Nephron progenitor cell (in vitro differentiated cells): Measurements from ENCODE around the gene ADGRB2.

Experiments used
- DNase-seq: peaks from one replicate; pipeline ENCODE4 v3.0.0; 2021
- H3K27ac Mint-ChIP-seq: 2 replicates; pipeline ENCODE4 v1.8.0; 2021; ENCODE audit warnings: mild to moderate bottlenecking, moderate library complexity, mixed read lengths
- H3K27me3 Mint-ChIP-seq: 2 replicates; pipeline ENCODE4 v1.8.0; 2021; ENCODE audit warnings: mild to moderate bottlenecking, low read depth, mixed read lengths; ENCODE audit not compliant: poor library complexity
- H3K36me3 Mint-ChIP-seq: 2 replicates; pipeline ENCODE4 v1.8.0; 2021; ENCODE audit warnings: low read depth, mixed read lengths
- H3K4me1 Mint-ChIP-seq: 2 replicates; pipeline ENCODE4 v1.8.0; 2021; ENCODE audit warnings: mixed read lengths
- H3K4me3 Mint-ChIP-seq: 2 replicates; pipeline ENCODE4 v1.8.0; 2021; ENCODE audit warnings: mild to moderate bottlenecking, moderate library complexity, mixed read lengths
- H3K9me3 Mint-ChIP-seq: 2 replicates; pipeline ENCODE4 v1.8.0; 2021; ENCODE audit warnings: mild to moderate bottlenecking, moderate library complexity, mixed read lengths
- TF ChIP-seq, protein P1 (sequence below): fragments of 200-600 bp; sonication (generic); IDR thresholded peaks from 2 replicates; pipeline ENCODE4 v1.5.0; 2021; ENCODE audit warnings: antibody characterized with exemption

ADGRB2 gene

GRCh38 chr1:31703431-31704270 is 60.5 kb downstream of the ADGRB2 start, which contains the start of gene COL16A1:
Gene COL16A1, minus strand, starts transcription at chr1:31704017. Its CDS starts 1,824 bp downstream, at chr1:31702193.
- Mint-ChIP-seq H3K9me3 (no peaks in the 10 kb centered on the region), H3K4me3 (peak within 1 kb of the TSS; percentile 61), H3K27ac (no peak within 1 kb of the TSS), H3K36me3 (no peaks in the 10 kb centered on the region), H3K4me1 (peaks cover 64% of the 10 kb centered on the region), H3K27me3 (peaks cover 20% of the 10 kb centered on the region)
- TF ChIP-seq, protein P1, sequence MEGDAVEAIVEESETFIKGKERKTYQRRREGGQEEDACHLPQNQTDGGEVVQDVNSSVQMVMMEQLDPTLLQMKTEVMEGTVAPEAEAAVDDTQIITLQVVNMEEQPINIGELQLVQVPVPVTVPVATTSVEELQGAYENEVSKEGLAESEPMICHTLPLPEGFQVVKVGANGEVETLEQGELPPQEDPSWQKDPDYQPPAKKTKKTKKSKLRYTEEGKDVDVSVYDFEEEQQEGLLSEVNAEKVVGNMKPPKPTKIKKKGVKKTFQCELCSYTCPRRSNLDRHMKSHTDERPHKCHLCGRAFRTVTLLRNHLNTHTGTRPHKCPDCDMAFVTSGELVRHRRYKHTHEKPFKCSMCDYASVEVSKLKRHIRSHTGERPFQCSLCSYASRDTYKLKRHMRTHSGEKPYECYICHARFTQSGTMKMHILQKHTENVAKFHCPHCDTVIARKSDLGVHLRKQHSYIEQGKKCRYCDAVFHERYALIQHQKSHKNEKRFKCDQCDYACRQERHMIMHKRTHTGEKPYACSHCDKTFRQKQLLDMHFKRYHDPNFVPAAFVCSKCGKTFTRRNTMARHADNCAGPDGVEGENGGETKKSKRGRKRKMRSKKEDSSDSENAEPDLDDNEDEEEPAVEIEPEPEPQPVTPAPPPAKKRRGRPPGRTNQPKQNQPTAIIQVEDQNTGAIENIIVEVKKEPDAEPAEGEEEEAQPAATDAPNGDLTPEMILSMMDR: no peak
- DNase-seq: peak; percentile 54

GRCh38 chr1:31702836-31703404 is 61.2 kb downstream of the ADGRB2 start:
- H3K9me3 Mint-ChIP-seq: no peaks in the 10 kb centered on the region
- DNase-seq: no peak
- H3K4me3 Mint-ChIP-seq: no peak overlapping the region
- peaks cover 57% of the 10 kb centered on the region for H3K4me1 Mint-ChIP-seq
- H3K36me3 Mint-ChIP-seq: no peaks in the 10 kb centered on the region
- H3K27ac Mint-ChIP-seq: no peak overlapping the region
- H3K27me3 Mint-ChIP-seq: peaks cover 20% of the 10 kb centered on the region
- TF ChIP-seq, protein P1: no peak

DNA sequence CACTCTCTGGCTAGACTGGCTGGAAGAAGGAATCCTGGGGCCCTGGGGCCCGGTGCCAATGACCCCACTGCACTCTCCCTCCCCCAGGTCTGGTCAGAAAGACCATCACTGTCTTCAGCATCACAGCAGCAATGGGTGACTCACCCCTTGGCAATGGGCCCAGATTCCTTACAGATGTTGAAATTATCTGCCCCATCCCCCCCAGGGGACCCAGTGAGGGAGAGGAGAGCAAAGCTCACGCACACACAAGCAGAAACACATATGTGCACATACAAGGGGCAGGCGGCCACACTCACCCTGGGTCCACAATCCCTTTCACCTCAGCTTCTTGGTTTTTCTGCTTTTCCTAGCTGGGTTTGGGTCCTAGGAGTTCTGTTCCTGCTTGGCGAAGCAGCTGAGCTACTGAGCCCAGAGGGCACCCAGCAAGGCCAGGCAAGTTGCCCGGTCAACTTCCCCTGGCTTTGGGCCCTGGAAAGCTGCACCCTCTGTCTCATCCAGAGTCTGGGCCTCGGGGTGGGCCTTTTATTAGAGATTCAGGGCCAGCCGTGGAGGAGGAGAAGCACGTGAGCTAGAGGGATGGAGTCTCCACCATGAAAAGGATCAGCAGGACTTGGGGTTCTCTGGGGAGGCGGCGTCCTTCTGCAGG is 62.9 kb downstream of the ADGRB2 start:
- TF ChIP-seq, protein P1: no peak
- DNase-seq: no peak
- Mint-ChIP-seq H3K27ac (no peak overlapping the region), H3K36me3 (no peaks in the 10 kb centered on the region), H3K4me3 (no peak overlapping the region), H3K9me3 (no peaks in the 10 kb centered on the region), H3K27me3 (peaks cover 12% of the 10 kb centered on the region), H3K4me1 (peaks cover 46% of the 10 kb centered on the region)

GRCh38 chr1:31700468-31701090 is 63.6 kb downstream of the ADGRB2 start:
- TF ChIP-seq, protein P1: no peak
- Mint-ChIP-seq H3K4me1 (peaks cover 40% of the 10 kb centered on the region), H3K9me3 (no peaks in the 10 kb centered on the region), H3K27ac (no peak overlapping the region), H3K27me3 (peaks cover 12% of the 10 kb centered on the region), H3K36me3 (no peaks in the 10 kb centered on the region), H3K4me3 (no peak overlapping the region)
- DNase-seq: no peak

- no peaks in the 10 kb centered on the region for H3K9me3 Mint-ChIP-seq
- H3K4me3 Mint-ChIP-seq: no peak overlapping the region
- no peak overlapping the region for H3K27ac Mint-ChIP-seq
- no peaks in the 10 kb centered on the region for H3K36me3 Mint-ChIP-seq
- peaks cover 28% of the 10 kb centered on the region for H3K4me1 Mint-ChIP-seq
- H3K27me3 Mint-ChIP-seq: peaks cover 9% of the 10 kb centered on the region
- no peak for DNase-seq
- TF ChIP-seq, protein P1: no peak
Observed at GRCh38 chr1:31699341-31699891, 64.7 kb downstream of the ADGRB2 start.
